ENCODE measurements around the gene NHEJ1.

- no peak for TF ChIP-seq POLR2AphosphoS5 (IDR thresholded peaks at IDR 0.05; ENCODE audit: insufficient read depth, low read depth, low read length)
- no peak for TF ChIP-seq CTCF (IDR thresholded peaks at IDR 0.05; ENCODE audit: extremely low read depth in 1 of 2, insufficient read depth in 1 of 2, low read depth in 1 of 2, low read length in 2 of 2)
- no peak for TF ChIP-seq POLR2A (IDR thresholded peaks at IDR 0.05; ENCODE audit: low read depth, low read length)
- TF ChIP-seq JUN (IDR thresholded peaks at IDR 0.05; ENCODE audit: borderline replicate concordance, insufficient read depth, insufficient read length, low read depth) = no peak
- TF ChIP-seq MAX (IDR thresholded peaks at IDR 0.05; ENCODE audit: insufficient read depth, insufficient read length) = no peak
- peak; percentile 39 for TF ChIP-seq EZH2 (IDR thresholded peaks at IDR 0.05; ENCODE audit: borderline replicate concordance, low read depth, low read length, severe bottlenecking)
Observed at GRCh38 chr2:219030177-219030940, 130.3 kb downstream of the NHEJ1 start.
